CD4-positive, alpha-beta T cell treated with Interleukin-6 at 100 ng/mL for 8 hours (primary cell): ENCODE measurements around the gene OR4E1.
"Not testable (repeated sequence)": the region's sequence is repeated elsewhere in the genome, so short reads cannot be mapped to it uniquely, and the experiment has no call there.

Source experiments
- DNase-seq: peaks from one replicate; pipeline ENCODE4 v3.0.0-alpha.2; 2020; ENCODE audit warnings: mixed read lengths, low spot score

The OR4E1 gene

GRCh38 chr14:21652209-21652808 lies 21.3 kb downstream of the OR4E1 start:
- DNase-seq: no peak

DNA sequence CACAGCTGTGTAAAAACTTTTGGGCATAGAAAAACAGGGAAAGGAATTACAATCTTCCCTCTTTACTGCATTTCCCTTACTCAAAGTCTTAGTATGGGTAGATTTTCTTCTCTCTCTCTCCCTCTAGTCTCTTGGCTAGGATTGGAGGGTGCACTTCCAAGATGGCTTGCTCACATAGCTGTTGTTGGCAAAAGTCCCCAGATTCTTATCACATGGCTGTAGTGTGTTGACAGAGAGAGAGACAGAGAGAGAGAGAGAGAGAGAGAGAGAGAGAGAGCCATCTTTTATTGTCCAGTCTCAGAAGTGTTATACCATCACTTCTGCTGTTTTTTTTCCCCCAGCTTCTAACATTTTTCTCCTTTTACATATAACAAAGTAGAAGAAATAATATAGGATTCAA lies 26.2 kb downstream of the OR4E1 start:
- DNase-seq: no peak

GRCh38 chr14:21643407-21643806 lies 30.2 kb downstream of the OR4E1 start:
- no peak for DNase-seq

DNA sequence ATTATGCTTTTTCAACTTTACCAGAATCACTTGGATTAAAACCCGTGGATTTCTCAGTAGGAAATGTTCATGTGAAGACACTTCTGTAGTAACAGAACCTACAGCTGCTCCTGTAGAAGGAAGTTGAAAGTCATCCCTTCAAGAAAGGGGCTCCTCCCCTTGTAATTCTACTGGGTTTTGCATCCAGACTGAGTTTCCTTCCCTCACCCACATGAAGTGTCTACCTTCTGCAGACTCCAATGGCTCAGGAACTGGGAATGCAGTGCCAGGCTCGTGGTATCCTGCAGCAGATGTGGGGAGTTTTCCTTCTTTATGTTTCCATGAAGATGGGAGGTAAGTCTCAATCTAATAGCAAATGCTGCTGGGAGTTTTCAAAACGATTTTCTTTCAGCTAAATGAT lies 30.9 kb downstream of the OR4E1 start:
- no peak for DNase-seq

- DNase-seq: no peak
These were observed 38.8 kb downstream of the OR4E1 start, which contains the start of gene OR10G2 for GRCh38 chr14:21634840-21635239. Gene OR10G2 (minus strand): TSS chr14:21634940. CDS start chr14:21634842, 98 bp downstream.

GRCh38 chr14:21631084-21631483 lies 42.5 kb downstream of the OR4E1 start:
- no peak for DNase-seq

GRCh38 chr14:21630503-21630902 lies 43.1 kb downstream of the OR4E1 start:
- not testable (repeated sequence) for DNase-seq

- no peak for DNase-seq
These were observed 47.0 kb downstream of the OR4E1 start for GRCh38 chr14:21626491-21627230.
